ENCODE data around the gene CAMSAP1. TPM values are rescaled to one million over a fixed set of nuclear protein-coding genes. Genes with fewer than 3 reads are reported as not detected.

The CAMSAP1 gene
- total RNA-seq, 1 donor from 2014 or later = 31.3 TPM

- no peak overlapping the region for H3K4me3 ChIP-seq (ENCODE audit: low read length in 3 of 3)
- peaks cover 0 to 3% (median 2%) of the 10 kb centered on the region in 3 donors for H3K9me3 ChIP-seq (ENCODE audit: control insufficient read depth in 3 of 3, low read length in 3 of 3)
- no peak overlapping the region for H3K27ac ChIP-seq (ENCODE audit: low read depth, low read length)
- no peaks in the 10 kb centered on the region for H3K4me1 ChIP-seq (ENCODE audit: control insufficient read depth in 3 of 3, insufficient read depth in 3 of 3, low read length in 3 of 3)
- no peak overlapping the region for H3K9ac ChIP-seq (ENCODE audit: low read depth in 1 of 3, low read length in 3 of 3)
- H3K36me3 ChIP-seq (ENCODE audit: control insufficient read depth in 3 of 3, insufficient read depth in 3 of 3, low read length in 3 of 3) = peaks cover 0 to 8% (median 3%) of the 10 kb centered on the region in 3 donors
- H3K27me3 ChIP-seq (ENCODE audit: control insufficient read depth in 3 of 3, insufficient read depth in 3 of 3, low read length in 3 of 3) = no peaks in the 10 kb centered on the region
Observed at GRCh38 chr9:135768516-135769218, 138.7 kb downstream of the CAMSAP1 start.

DNA sequence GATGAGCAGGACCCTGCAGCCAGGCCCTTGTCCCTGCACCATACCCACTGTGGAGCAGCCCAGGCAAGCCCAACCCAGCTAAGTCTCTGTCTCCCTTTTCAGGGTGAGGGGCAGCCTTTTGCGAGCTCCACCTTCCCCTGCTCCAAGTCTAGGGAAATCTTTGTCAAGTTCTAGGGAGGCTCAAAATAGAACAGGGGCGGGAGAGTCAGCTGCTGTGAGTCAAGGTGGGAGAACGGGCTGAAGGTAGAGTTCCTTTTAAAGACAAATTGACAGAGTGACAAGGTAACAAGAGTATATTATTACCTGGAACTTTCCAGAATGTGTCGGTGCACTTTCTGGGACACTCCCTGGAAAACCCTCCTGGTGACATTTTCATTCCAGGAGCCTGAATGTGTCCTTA is 140.6 kb downstream of the CAMSAP1 start:
- Histone ChIP-seq H3K9ac (ENCODE audit: low read depth in 1 of 3, low read length in 3 of 3) (no peak overlapping the region), H3K36me3 (ENCODE audit: control insufficient read depth in 3 of 3, insufficient read depth in 3 of 3, low read length in 3 of 3) (peaks cover 0 to 8% (median 3%) of the 10 kb centered on the region in 3 donors), H3K27ac (ENCODE audit: low read depth, low read length) (no peak overlapping the region), H3K4me3 (ENCODE audit: low read length in 3 of 3) (no peak overlapping the region), H3K9me3 (ENCODE audit: control insufficient read depth in 3 of 3, low read length in 3 of 3) (peaks cover 0 to 3% (median 2%) of the 10 kb centered on the region in 3 donors), H3K4me1 (ENCODE audit: control insufficient read depth in 3 of 3, insufficient read depth in 3 of 3, low read length in 3 of 3) (no peaks in the 10 kb centered on the region), H3K27me3 (ENCODE audit: control insufficient read depth in 3 of 3, insufficient read depth in 3 of 3, low read length in 3 of 3) (no peaks in the 10 kb centered on the region)

GRCh38 chr9:135766251-135766650 is 141.1 kb downstream of the CAMSAP1 start:
- Histone ChIP-seq H3K4me1 (ENCODE audit: control insufficient read depth in 3 of 3, insufficient read depth in 3 of 3, low read length in 3 of 3) (no peaks in the 10 kb centered on the region), H3K9ac (ENCODE audit: low read depth in 1 of 3, low read length in 3 of 3) (no peak overlapping the region), H3K36me3 (ENCODE audit: control insufficient read depth in 3 of 3, insufficient read depth in 3 of 3, low read length in 3 of 3) (peaks cover 0 to 8% (median 3%) of the 10 kb centered on the region in 3 donors), H3K27me3 (ENCODE audit: control insufficient read depth in 3 of 3, insufficient read depth in 3 of 3, low read length in 3 of 3) (no peaks in the 10 kb centered on the region), H3K4me3 (ENCODE audit: low read length in 3 of 3) (no peak overlapping the region), H3K27ac (ENCODE audit: low read depth, low read length) (no peak overlapping the region), H3K9me3 (ENCODE audit: control insufficient read depth in 3 of 3, low read length in 3 of 3) (peaks cover 0 to 3% (median 2%) of the 10 kb centered on the region in 3 donors)

- no peak overlapping the region for H3K27ac ChIP-seq (ENCODE audit: low read depth, low read length)
- H3K4me1 ChIP-seq (ENCODE audit: control insufficient read depth in 3 of 3, insufficient read depth in 3 of 3, low read length in 3 of 3) = no peaks in the 10 kb centered on the region
- no peaks in the 10 kb centered on the region for H3K27me3 ChIP-seq (ENCODE audit: control insufficient read depth in 3 of 3, insufficient read depth in 3 of 3, low read length in 3 of 3)
- H3K36me3 ChIP-seq (ENCODE audit: control insufficient read depth in 3 of 3, insufficient read depth in 3 of 3, low read length in 3 of 3) = peaks cover 0 to 8% (median 3%) of the 10 kb centered on the region in 3 donors
- H3K9ac ChIP-seq (ENCODE audit: low read depth in 1 of 3, low read length in 3 of 3) = no peak overlapping the region
- H3K4me3 ChIP-seq (ENCODE audit: low read length in 3 of 3) = no peak overlapping the region
- peaks cover 0 to 3% (median 2%) of the 10 kb centered on the region in 3 donors for H3K9me3 ChIP-seq (ENCODE audit: control insufficient read depth in 3 of 3, low read length in 3 of 3)
Observed at GRCh38 chr9:135765416-135765815, 141.9 kb downstream of the CAMSAP1 start.

GRCh38 chr9:135764731-135765130 is 142.6 kb downstream of the CAMSAP1 start:
- Histone ChIP-seq H3K4me3 (ENCODE audit: low read length in 3 of 3) (no peak overlapping the region), H3K4me1 (ENCODE audit: control insufficient read depth in 3 of 3, insufficient read depth in 3 of 3, low read length in 3 of 3) (no peaks in the 10 kb centered on the region), H3K36me3 (ENCODE audit: control insufficient read depth in 3 of 3, insufficient read depth in 3 of 3, low read length in 3 of 3) (peaks cover 0 to 8% (median 4%) of the 10 kb centered on the region in 3 donors), H3K9ac (ENCODE audit: low read depth in 1 of 3, low read length in 3 of 3) (no peak overlapping the region), H3K27ac (ENCODE audit: low read depth, low read length) (no peak overlapping the region), H3K27me3 (ENCODE audit: control insufficient read depth in 3 of 3, insufficient read depth in 3 of 3, low read length in 3 of 3) (no peaks in the 10 kb centered on the region), H3K9me3 (ENCODE audit: control insufficient read depth in 3 of 3, low read length in 3 of 3) (peaks cover 0 to 3% (median 2%) of the 10 kb centered on the region in 3 donors)

DNA sequence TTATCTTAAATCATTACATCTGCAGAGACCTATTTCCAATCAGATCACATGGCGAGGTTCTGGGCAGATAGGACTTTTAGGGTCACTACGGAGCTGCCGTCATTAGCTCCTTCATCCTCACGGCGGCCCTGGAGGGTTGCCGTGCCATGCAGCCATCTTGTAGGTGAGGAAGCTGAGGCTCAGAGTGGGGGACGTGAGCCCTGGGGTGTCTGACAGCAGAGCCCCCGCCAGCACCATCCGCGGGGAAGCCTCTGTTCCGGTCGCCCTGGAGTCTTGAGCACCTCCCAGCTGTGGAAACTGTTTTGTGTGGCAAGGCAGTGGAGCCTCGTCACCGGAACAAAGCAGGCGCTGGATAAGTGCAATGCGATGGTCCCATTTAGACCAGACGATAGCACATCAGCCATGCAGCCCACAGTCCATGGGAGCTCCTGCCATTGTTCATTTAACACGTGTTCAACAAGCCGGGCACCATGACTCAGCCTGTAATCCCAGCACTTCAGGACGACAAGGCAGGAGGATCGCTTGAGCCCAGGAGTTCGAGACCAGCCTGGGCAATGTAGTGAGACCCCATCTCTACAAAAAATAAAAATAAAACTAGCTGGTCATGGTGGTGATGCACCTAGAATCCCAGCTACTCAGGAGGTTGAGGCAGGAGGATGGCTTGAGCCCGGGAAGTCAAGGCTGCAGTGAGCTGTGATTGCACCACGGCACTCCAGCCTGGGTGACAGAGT is 143.5 kb downstream of the CAMSAP1 start:
- Histone ChIP-seq H3K27ac (ENCODE audit: low read depth, low read length) (no peak overlapping the region), H3K4me1 (ENCODE audit: control insufficient read depth in 3 of 3, insufficient read depth in 3 of 3, low read length in 3 of 3) (no peaks in the 10 kb centered on the region), H3K9ac (ENCODE audit: low read depth in 1 of 3, low read length in 3 of 3) (no peak overlapping the region), H3K27me3 (ENCODE audit: control insufficient read depth in 3 of 3, insufficient read depth in 3 of 3, low read length in 3 of 3) (no peaks in the 10 kb centered on the region), H3K4me3 (ENCODE audit: low read length in 3 of 3) (no peak overlapping the region), H3K36me3 (ENCODE audit: control insufficient read depth in 3 of 3, insufficient read depth in 3 of 3, low read length in 3 of 3) (peaks cover 0 to 6% (median 4%) of the 10 kb centered on the region in 3 donors), H3K9me3 (ENCODE audit: control insufficient read depth in 3 of 3, low read length in 3 of 3) (peaks cover 0 to 3% (median 2%) of the 10 kb centered on the region in 3 donors)

DNA sequence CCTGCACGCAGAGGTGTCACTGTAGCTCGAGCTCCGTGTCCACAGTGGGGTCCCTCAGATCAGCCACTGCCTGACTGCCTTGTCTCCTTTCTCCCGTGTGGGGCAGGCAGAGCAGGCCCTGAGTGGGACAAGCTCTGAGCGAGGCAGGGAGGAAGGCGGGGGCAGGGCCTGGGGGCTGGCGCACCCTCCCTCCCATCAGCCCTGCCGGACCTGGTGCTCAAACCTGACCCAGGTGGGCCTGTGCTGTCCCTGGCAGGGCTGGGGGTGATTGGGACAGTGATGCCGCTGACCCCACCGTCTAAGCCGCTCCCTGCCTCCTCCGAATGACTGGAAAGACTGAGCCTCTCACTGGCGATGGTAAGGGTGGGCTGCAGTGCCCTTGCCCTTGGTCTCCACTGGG is 144.4 kb downstream of the CAMSAP1 start:
- Histone ChIP-seq H3K36me3 (ENCODE audit: control insufficient read depth in 3 of 3, insufficient read depth in 3 of 3, low read length in 3 of 3) (peaks cover 0 to 4% (median 3%) of the 10 kb centered on the region in 3 donors), H3K27me3 (ENCODE audit: control insufficient read depth in 3 of 3, insufficient read depth in 3 of 3, low read length in 3 of 3) (no peaks in the 10 kb centered on the region), H3K9me3 (ENCODE audit: control insufficient read depth in 3 of 3, low read length in 3 of 3) (peaks cover 0 to 3% (median 2%) of the 10 kb centered on the region in 3 donors), H3K27ac (ENCODE audit: low read depth, low read length) (no peak overlapping the region), H3K9ac (ENCODE audit: low read depth in 1 of 3, low read length in 3 of 3) (no peak overlapping the region), H3K4me1 (ENCODE audit: control insufficient read depth in 3 of 3, insufficient read depth in 3 of 3, low read length in 3 of 3) (peaks cover 3 to 9% (median 6%) of the 10 kb centered on the region in 3 donors), H3K4me3 (ENCODE audit: low read length in 3 of 3) (no peak overlapping the region)

GRCh38 chr9:135761845-135762168 is 145.5 kb downstream of the CAMSAP1 start:
- Histone ChIP-seq H3K36me3 (ENCODE audit: control insufficient read depth in 3 of 3, insufficient read depth in 3 of 3, low read length in 3 of 3) (peaks cover 0 to 4% (median 3%) of the 10 kb centered on the region in 3 donors), H3K27me3 (ENCODE audit: control insufficient read depth in 3 of 3, insufficient read depth in 3 of 3, low read length in 3 of 3) (no peaks in the 10 kb centered on the region), H3K4me3 (ENCODE audit: low read length in 3 of 3) (no peak overlapping the region), H3K9me3 (ENCODE audit: control insufficient read depth in 3 of 3, low read length in 3 of 3) (peaks cover 0 to 3% (median 2%) of the 10 kb centered on the region in 3 donors), H3K4me1 (ENCODE audit: control insufficient read depth in 3 of 3, insufficient read depth in 3 of 3, low read length in 3 of 3) (peaks cover 10 to 17% (median 13%) of the 10 kb centered on the region in 3 donors), H3K9ac (ENCODE audit: low read depth in 1 of 3, low read length in 3 of 3) (no peak overlapping the region), H3K27ac (ENCODE audit: low read depth, low read length) (no peak overlapping the region)

DNA sequence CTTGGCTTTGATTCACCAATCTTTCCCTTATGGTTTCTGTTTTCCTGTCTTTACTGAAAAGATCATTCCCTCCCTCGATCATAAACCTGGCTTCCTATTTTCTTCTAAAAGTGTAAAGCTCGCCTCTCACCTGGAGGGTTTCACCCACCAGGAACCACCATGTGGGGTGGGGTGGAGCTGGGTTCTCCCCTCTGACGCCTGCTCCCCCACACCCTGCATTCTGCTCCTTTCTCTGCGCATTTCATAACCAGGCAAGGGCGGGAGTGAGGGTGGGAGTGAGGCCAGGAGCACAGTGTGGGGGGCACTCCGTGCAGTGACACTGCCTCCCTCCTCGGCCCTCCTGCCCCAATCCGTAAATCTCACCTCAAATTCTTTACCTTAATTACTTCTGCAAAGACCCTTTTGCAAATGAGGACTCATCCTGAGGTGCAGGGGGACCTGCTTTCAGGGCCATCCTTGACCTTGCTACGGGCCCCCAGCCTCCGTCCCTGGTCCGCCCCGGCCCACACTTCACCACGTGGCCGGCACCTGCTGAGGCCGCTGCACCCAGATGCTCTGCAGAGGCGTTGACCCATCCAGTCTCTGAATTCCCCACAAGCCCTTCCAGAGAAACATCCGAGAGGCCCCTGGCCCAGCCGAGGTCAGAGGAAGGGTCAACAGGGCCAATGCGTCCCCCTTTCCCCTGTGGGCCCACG is 146.0 kb downstream of the CAMSAP1 start:
- Histone ChIP-seq H3K4me1 (ENCODE audit: control insufficient read depth in 3 of 3, insufficient read depth in 3 of 3, low read length in 3 of 3) (peaks cover 10 to 21% (median 13%) of the 10 kb centered on the region in 3 donors), H3K27me3 (ENCODE audit: control insufficient read depth in 3 of 3, insufficient read depth in 3 of 3, low read length in 3 of 3) (no peaks in the 10 kb centered on the region), H3K9ac (ENCODE audit: low read depth in 1 of 3, low read length in 3 of 3) (no peak overlapping the region), H3K27ac (ENCODE audit: low read depth, low read length) (no peak overlapping the region), H3K4me3 (ENCODE audit: low read length in 3 of 3) (no peak overlapping the region), H3K9me3 (ENCODE audit: control insufficient read depth in 3 of 3, low read length in 3 of 3) (peaks cover 0 to 3% (median under 1%) of the 10 kb centered on the region in 3 donors), H3K36me3 (ENCODE audit: control insufficient read depth in 3 of 3, insufficient read depth in 3 of 3, low read length in 3 of 3) (peaks cover 0 to 4% (median 3%) of the 10 kb centered on the region in 3 donors)
